DND-41 (cell line): ENCODE measurements around the gene NRXN3.

ENCODE experiments used
- ATAC-seq: fragments of 200-7000 bp; cut with Tn5 transposase; 3 replicates; pipeline ENCODE4 v1.9.1; 2021; ENCODE audit warnings: low read depth; ENCODE audit not compliant: insufficient read depth
- DNase-seq: peaks from one replicate; pipeline ENCODE4 v3.0.0-alpha.2; 2020
- H2AFZ ChIP-seq: 2 replicates; pipeline ENCODE4 v1.6.0; 2012; ENCODE audit warnings: low read depth, low read length
- H3K27ac ChIP-seq: 2 replicates; pipeline ENCODE4 v1.5.1; 2012; ENCODE audit warnings: low read length, inconsistent platforms
- H3K27me3 ChIP-seq: fragments of 200-600 bp; sonication (generic); 2 replicates; pipeline ENCODE4 v1.6.0; 2012; ENCODE audit warnings: low read length, mild to moderate bottlenecking, inconsistent platforms; ENCODE audit not compliant: insufficient read depth, poor library complexity
- H3K36me3 ChIP-seq: 2 replicates; pipeline ENCODE4 v1.5.1; 2012; ENCODE audit warnings: low read length, inconsistent platforms; ENCODE audit not compliant: insufficient read depth
- H3K4me1 ChIP-seq: 2 replicates; pipeline ENCODE4 v1.5.1; 2012; ENCODE audit warnings: mild to moderate bottlenecking, low read length; ENCODE audit not compliant: insufficient read depth
- H3K4me2 ChIP-seq: 2 replicates; pipeline ENCODE4 v1.6.0; 2012; ENCODE audit warnings: mild to moderate bottlenecking, moderate library complexity, low read length, inconsistent platforms; ENCODE audit not compliant: insufficient read depth
- H3K4me3 ChIP-seq, 2 experiments: fragments of 200-600 bp in 1 of 2; shearing (Covaris generic) in 1 of 2; 2 replicates each; pipeline ENCODE4 v1.5.1; 2012 to 2016; ENCODE audit warnings: inconsistent platforms in 2 of 2, low read length in 2 of 2, mild to moderate bottlenecking in 2 of 2, low read depth in 1 of 2, moderate library complexity in 1 of 2
- H3K79me2 ChIP-seq: 2 replicates; pipeline ENCODE4 v1.6.0; 2012; ENCODE audit warnings: low read length, inconsistent platforms; ENCODE audit not compliant: insufficient read depth
- H3K9ac ChIP-seq: 2 replicates; pipeline ENCODE4 v1.6.0; 2012; ENCODE audit warnings: low read depth, mild to moderate bottlenecking, inconsistent platforms, low read length, moderate library complexity
- H3K9me3 ChIP-seq: 2 replicates; pipeline ENCODE4 v1.5.1; 2012; ENCODE audit warnings: low read length, moderate library complexity, mild to moderate bottlenecking, inconsistent platforms; ENCODE audit not compliant: insufficient read depth, severe bottlenecking
- H4K20me1 ChIP-seq: 2 replicates; pipeline ENCODE4 v1.6.0; 2012; ENCODE audit warnings: low read length; ENCODE audit not compliant: insufficient read depth
- CTCF ChIP-seq: IDR thresholded peaks from 2 replicates; pipeline ENCODE4 v1.5.1; 2012; ENCODE audit warnings: borderline replicate concordance, low read length, moderate library complexity, mild to moderate bottlenecking; ENCODE audit not compliant: poor library complexity, severe bottlenecking; ENCODE audit errors: extremely low read depth
- EZH2 ChIP-seq: IDR thresholded peaks from 3 replicates; pipeline ENCODE4 v1.6.1; 2012; ENCODE audit warnings: borderline replicate concordance, low read depth, mild to moderate bottlenecking, moderate library complexity, low read length, inconsistent platforms; ENCODE audit not compliant: severe bottlenecking

Gene NRXN3

GRCh38 chr14:78767436-78767835 is 597.3 kb downstream of the NRXN3 start:
- Histone ChIP-seq H3K9me3 (no peaks in the 10 kb centered on the region), H3K36me3 (no peaks in the 10 kb centered on the region), H3K4me3 (no peak overlapping the region), H4K20me1 (no peaks in the 10 kb centered on the region), H3K27ac (no peak overlapping the region), H3K27me3 (no peaks in the 10 kb centered on the region), H3K4me2 (no peak overlapping the region), H3K4me1 (no peaks in the 10 kb centered on the region), H2AFZ (no peak overlapping the region), H3K79me2 (no peaks in the 10 kb centered on the region), H3K9ac (no peak overlapping the region)
- no peak for TF ChIP-seq CTCF
- no peak for TF ChIP-seq EZH2
- no peak for DNase-seq
- no peak for ATAC-seq

- H4K20me1 ChIP-seq = no peaks in the 10 kb centered on the region
- no peaks in the 10 kb centered on the region for H3K9me3 ChIP-seq
- H3K4me3 ChIP-seq = no peak overlapping the region
- no peak for DNase-seq
- H3K27me3 ChIP-seq = no peaks in the 10 kb centered on the region
- H3K36me3 ChIP-seq = no peaks in the 10 kb centered on the region
- H2AFZ ChIP-seq = no peak overlapping the region
- TF ChIP-seq EZH2 (no peak), CTCF (no peak)
- H3K79me2 ChIP-seq = no peaks in the 10 kb centered on the region
- H3K4me1 ChIP-seq = no peaks in the 10 kb centered on the region
- H3K27ac ChIP-seq = no peak overlapping the region
- H3K9ac ChIP-seq = no peak overlapping the region
- no peak for ATAC-seq
- H3K4me2 ChIP-seq = no peak overlapping the region
Observed at GRCh38 chr14:78782551-78782950, 612.4 kb downstream of the NRXN3 start.

- no peak overlapping the region for H3K27ac ChIP-seq
- no peak overlapping the region for H3K4me2 ChIP-seq
- ATAC-seq (no peak), DNase-seq (no peak)
- no peaks in the 10 kb centered on the region for H3K9me3 ChIP-seq
- TF ChIP-seq CTCF (no peak), EZH2 (no peak)
- H4K20me1 ChIP-seq = no peaks in the 10 kb centered on the region
- H3K4me1 ChIP-seq = no peaks in the 10 kb centered on the region
- no peak overlapping the region for H2AFZ ChIP-seq
- no peaks in the 10 kb centered on the region for H3K36me3 ChIP-seq
- H3K4me3 ChIP-seq = no peak overlapping the region
- no peaks in the 10 kb centered on the region for H3K27me3 ChIP-seq
- no peak overlapping the region for H3K9ac ChIP-seq
- no peaks in the 10 kb centered on the region for H3K79me2 ChIP-seq
Observed at GRCh38 chr14:78785265-78785664, 615.1 kb downstream of the NRXN3 start.
